HepG2 (cell line): Measurements from ENCODE around the gene MFSD6. TPM values are rescaled to one million over a fixed set of nuclear protein-coding genes. Genes with fewer than 3 reads are reported as not detected.

ENCODE experiments used
- ATF7-NPFF ChIP-seq: sonication (generic); formaldehyde crosslinking; IDR thresholded peaks from 2 replicates; pipeline ENCODE4 v1.8.1; 2023; ENCODE audit warnings: mild to moderate bottlenecking, low read depth, missing genetic modification reagents, moderate library complexity
- CCDC6 ChIP-seq: sonication (generic); formaldehyde crosslinking; IDR thresholded peaks from 2 replicates; pipeline ENCODE4 v1.8.1; 2022; ENCODE audit warnings: mild to moderate bottlenecking, missing genetic modification reagents, moderate library complexity
- HOXD1 ChIP-seq: sonication (generic); formaldehyde crosslinking; IDR thresholded peaks from 2 replicates; pipeline ENCODE4 v1.5.0; 2020; ENCODE audit warnings: missing genetic modification reagents
- KDM3A ChIP-seq: IDR thresholded peaks from 2 replicates; pipeline ENCODE4 v1.6.1; 2018; ENCODE audit warnings: low read depth, missing compliant biosample characterization
- MLLT10 ChIP-seq: sonication (generic); formaldehyde crosslinking; IDR thresholded peaks from 2 replicates; pipeline ENCODE4 v1.4.0; 2020; ENCODE audit warnings: missing genetic modification reagents
- MYC ChIP-seq: sonication (generic); formaldehyde crosslinking; IDR thresholded peaks from 2 replicates; pipeline ENCODE4 v1.9.0; 2021; ENCODE audit warnings: missing genetic modification reagents, borderline replicate concordance
- POLR2A ChIP-seq, 2 experiments: IDR thresholded peaks; 2 replicates each; pipeline ENCODE4 v1.6.1; 2011; ENCODE audit warnings: low read depth in 2 of 2, low read length in 2 of 2, mild to moderate bottlenecking in 1 of 2, moderate library complexity in 1 of 2; ENCODE audit not compliant: insufficient read depth in 1 of 2
- RAD21 ChIP-seq: fragments of 450-650 bp; formaldehyde crosslinking; IDR thresholded peaks from 2 replicates; pipeline ENCODE4 v1.5.0; 2020; ENCODE audit warnings: mild to moderate bottlenecking
- RBFOX2 ChIP-seq: fragments of 200-400 bp; formaldehyde crosslinking; IDR thresholded peaks from 2 replicates; pipeline ENCODE4 v1.6.1; 2017; ENCODE audit warnings: low read depth, mild to moderate bottlenecking, low read length
- SRSF1 ChIP-seq: fragments of 200-400 bp; formaldehyde crosslinking; optimal IDR thresholded peaks from 2 replicates; pipeline ENCODE3; 2017; ENCODE audit warnings: mild to moderate bottlenecking, low read depth, low read length, moderate library complexity
- ZBTB7A ChIP-seq: sonication (generic); formaldehyde crosslinking; IDR thresholded peaks from 2 replicates; pipeline ENCODE4 v1.8.0; 2022; ENCODE audit warnings: mild to moderate bottlenecking, missing genetic modification reagents
- ZFY ChIP-seq: sonication (generic); formaldehyde crosslinking; IDR thresholded peaks from 2 replicates; pipeline ENCODE4 v1.4.0; 2020; ENCODE audit warnings: missing genetic modification reagents
- ZNF441 ChIP-seq: sonication (generic); formaldehyde crosslinking; IDR thresholded peaks from 2 replicates; pipeline ENCODE4 v1.7.0; 2021; ENCODE audit warnings: missing genetic modification reagents, borderline replicate concordance
- polyA plus RNA-seq, 8 experiments: library from polyadenylated mRNA; depleted of rRNA in 3 of 8; stranded (reverse) in 7 of 8; unstranded in 1 of 8; fragments of >200 nt; fragmentation: Illumina TruSeq in 4 of 8; extraction: Trizol in 4 of 8; gene quantifications; 2 replicates each; pipeline versions ENCODE4 v1.2.1 to v1.2.3, GENCODE V29; 2011 to 2016; ENCODE audit warnings: low read depth in 4 of 8, missing spikeins in 1 of 8, mixed read lengths in 1 of 8; ENCODE audit not compliant: insufficient read depth in 1 of 8
- total RNA-seq, 5 experiments: library from RNA; depleted of rRNA; stranded (reverse); fragments of >200 nt; fragmentation: Illumina TruSeq; extraction: Trizol; gene quantifications; 2 replicates each; pipeline ENCODE4 v1.2.3, GENCODE V29; 2016; ENCODE audit warnings: low read depth in 1 of 5
- TF ChIP-seq, protein P1 (sequence below): sonication (generic); formaldehyde crosslinking; IDR thresholded peaks from 2 replicates; pipeline ENCODE4 v1.5.0; 2020; ENCODE audit warnings: mild to moderate bottlenecking, missing genetic modification reagents, borderline replicate concordance
- TF ChIP-seq, protein P2 (sequence below): sonication (generic); formaldehyde crosslinking; IDR thresholded peaks from 2 replicates; pipeline ENCODE4 v1.8.1; 2022; ENCODE audit warnings: low read depth, mild to moderate bottlenecking, missing genetic modification reagents
- TF ChIP-seq, protein P3 (sequence below): IDR thresholded peaks from 2 replicates; pipeline ENCODE4 v1.6.1; 2016; ENCODE audit warnings: low read depth, borderline replicate concordance
- TF ChIP-seq, protein P4 (sequence below): sonication (generic); formaldehyde crosslinking; IDR thresholded peaks from 2 replicates; pipeline ENCODE4 v1.5.1; 2020; ENCODE audit warnings: mild to moderate bottlenecking, moderate library complexity, missing genetic modification reagents

The MFSD6 gene
- total and polyA plus RNA-seq, 2 of the 13 experiments (the other 11 are each of a cell fraction or from before 2014, with no cell fraction given): 0.92 to 1.4 TPM

DNA sequence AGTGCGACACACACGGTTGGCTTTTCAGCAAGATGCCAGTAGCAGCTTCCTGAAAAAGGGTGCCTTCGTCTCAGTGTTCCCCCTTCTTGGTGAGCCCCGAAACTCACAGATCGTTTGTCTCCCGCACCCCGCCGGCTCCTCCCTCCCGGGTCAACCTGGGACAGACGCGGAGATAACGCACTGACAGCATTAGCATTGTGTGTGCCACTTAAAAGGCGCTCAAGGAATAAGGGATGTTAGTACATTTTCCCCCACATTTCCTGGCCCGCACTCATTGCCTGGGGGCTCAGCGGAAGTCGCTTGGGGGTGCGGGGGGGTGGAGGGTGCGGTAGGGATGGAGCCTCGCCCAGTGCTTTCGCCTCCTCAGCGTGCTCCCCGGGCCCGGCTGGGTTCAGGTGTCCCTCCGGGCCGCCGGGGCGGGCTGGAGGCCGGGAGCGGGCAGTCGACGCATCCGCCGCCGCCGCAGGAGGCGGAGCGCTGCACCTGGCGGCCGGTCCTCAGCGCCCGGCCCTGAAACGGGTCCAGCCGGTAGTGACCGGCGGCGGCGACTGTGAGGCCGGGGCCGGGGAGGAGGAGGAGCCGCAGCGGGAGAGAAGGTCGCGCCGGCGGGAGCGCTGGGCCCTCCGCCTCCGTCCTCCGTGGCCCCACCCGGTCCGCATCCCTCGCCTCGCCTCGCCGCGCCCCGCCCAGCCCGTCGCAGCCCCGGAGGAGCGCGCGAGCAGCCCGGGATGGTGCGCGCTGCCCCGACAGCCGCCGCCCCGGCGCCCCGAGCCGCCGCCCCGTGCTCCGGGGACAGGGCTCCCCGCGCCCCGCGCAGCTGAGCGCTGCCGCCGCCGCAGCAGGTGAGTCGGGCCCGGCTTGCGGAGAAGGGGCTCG lies at the start of gene MFSD6 (continued):
- TF ChIP-seq, protein P1, sequence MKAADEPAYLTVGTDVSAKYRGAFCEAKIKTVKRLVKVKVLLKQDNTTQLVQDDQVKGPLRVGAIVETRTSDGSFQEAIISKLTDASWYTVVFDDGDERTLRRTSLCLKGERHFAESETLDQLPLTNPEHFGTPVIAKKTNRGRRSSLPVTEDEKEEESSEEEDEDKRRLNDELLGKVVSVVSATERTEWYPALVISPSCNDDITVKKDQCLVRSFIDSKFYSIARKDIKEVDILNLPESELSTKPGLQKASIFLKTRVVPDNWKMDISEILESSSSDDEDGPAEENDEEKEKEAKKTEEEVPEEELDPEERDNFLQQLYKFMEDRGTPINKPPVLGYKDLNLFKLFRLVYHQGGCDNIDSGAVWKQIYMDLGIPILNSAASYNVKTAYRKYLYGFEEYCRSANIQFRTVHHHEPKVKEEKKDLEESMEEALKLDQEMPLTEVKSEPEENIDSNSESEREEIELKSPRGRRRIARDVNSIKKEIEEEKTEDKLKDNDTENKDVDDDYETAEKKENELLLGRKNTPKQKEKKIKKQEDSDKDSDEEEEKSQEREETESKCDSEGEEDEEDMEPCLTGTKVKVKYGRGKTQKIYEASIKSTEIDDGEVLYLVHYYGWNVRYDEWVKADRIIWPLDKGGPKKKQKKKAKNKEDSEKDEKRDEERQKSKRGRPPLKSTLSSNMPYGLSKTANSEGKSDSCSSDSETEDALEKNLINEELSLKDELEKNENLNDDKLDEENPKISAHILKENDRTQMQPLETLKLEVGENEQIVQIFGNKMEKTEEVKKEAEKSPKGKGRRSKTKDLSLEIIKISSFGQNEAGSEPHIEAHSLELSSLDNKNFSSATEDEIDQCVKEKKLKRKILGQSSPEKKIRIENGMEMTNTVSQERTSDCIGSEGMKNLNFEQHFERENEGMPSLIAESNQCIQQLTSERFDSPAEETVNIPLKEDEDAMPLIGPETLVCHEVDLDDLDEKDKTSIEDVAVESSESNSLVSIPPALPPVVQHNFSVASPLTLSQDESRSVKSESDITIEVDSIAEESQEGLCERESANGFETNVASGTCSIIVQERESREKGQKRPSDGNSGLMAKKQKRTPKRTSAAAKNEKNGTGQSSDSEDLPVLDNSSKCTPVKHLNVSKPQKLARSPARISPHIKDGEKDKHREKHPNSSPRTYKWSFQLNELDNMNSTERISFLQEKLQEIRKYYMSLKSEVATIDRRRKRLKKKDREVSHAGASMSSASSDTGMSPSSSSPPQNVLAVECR (CRISPR knock-in tag): peak; percentile 49; the same call in 1 of the 2 replicates
- TF ChIP-seq RBFOX2 (0 out of 2 replicates have a peak, but pooled peaks have one; percentile 26), ATF7-NPFF (CRISPR knock-in tag) (0 out of 2 replicates have a peak, but pooled peaks have one; percentile 47), RAD21 (peak; percentile 10; the same call in 1 of the 2 replicates), MYC (CRISPR knock-in tag) (peak; percentile 14; the same call in 1 of the 2 replicates), POLR2A (IDR thresholded peaks at IDR 0.05; ENCODE audit: insufficient read depth in 1 of 2, low read depth in 2 of 2, low read length in 2 of 2) (no peak), ZFY (CRISPR knock-in tag) (peak; percentile 54), MLLT10 (CRISPR knock-in tag) (no peak), ZNF441 (CRISPR knock-in tag) (peak; percentile 15; the same call in 1 of the 2 replicates), SRSF1 (no peak), ZBTB7A (CRISPR knock-in tag) (0 out of 2 replicates have a peak, but pooled peaks have one; percentile 12), CCDC6 (CRISPR knock-in tag) (peak; percentile 72; the same call in 1 of the 2 replicates), HOXD1 (0 out of 2 replicates have a peak, but pooled peaks have one; percentile 32), KDM3A (CRISPR knock-in tag) (no peak)
- TF ChIP-seq, protein P2, sequence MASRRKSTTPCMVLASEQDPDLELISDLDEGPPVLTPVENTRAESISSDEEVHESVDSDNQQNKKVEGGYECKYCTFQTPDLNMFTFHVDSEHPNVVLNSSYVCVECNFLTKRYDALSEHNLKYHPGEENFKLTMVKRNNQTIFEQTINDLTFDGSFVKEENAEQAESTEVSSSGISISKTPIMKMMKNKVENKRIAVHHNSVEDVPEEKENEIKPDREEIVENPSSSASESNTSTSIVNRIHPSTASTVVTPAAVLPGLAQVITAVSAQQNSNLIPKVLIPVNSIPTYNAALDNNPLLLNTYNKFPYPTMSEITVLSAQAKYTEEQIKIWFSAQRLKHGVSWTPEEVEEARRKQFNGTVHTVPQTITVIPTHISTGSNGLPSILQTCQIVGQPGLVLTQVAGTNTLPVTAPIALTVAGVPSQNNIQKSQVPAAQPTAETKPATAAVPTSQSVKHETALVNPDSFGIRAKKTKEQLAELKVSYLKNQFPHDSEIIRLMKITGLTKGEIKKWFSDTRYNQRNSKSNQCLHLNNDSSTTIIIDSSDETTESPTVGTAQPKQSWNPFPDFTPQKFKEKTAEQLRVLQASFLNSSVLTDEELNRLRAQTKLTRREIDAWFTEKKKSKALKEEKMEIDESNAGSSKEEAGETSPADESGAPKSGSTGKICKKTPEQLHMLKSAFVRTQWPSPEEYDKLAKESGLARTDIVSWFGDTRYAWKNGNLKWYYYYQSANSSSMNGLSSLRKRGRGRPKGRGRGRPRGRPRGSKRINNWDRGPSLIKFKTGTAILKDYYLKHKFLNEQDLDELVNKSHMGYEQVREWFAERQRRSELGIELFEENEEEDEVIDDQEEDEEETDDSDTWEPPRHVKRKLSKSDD (CRISPR knock-in tag): 0 out of 2 replicates have a peak, but pooled peaks have one; percentile 23
- TF ChIP-seq, protein P3, sequence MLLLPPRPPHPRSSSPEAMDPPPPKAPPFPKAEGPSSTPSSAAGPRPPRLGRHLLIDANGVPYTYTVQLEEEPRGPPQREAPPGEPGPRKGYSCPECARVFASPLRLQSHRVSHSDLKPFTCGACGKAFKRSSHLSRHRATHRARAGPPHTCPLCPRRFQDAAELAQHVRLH (CRISPR knock-in tag): 0 out of 2 replicates have a peak, but pooled peaks have one; percentile 50
- TF ChIP-seq, protein P4, sequence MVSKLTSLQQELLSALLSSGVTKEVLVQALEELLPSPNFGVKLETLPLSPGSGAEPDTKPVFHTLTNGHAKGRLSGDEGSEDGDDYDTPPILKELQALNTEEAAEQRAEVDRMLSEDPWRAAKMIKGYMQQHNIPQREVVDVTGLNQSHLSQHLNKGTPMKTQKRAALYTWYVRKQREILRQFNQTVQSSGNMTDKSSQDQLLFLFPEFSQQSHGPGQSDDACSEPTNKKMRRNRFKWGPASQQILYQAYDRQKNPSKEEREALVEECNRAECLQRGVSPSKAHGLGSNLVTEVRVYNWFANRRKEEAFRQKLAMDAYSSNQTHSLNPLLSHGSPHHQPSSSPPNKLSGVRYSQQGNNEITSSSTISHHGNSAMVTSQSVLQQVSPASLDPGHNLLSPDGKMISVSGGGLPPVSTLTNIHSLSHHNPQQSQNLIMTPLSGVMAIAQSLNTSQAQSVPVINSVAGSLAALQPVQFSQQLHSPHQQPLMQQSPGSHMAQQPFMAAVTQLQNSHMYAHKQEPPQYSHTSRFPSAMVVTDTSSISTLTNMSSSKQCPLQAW (CRISPR knock-in tag): no peak
